Measurements from ENCODE around the gene CDK18.
A peak's percentile ranks its signal among the peaks of the same experiment; 100 is the strongest.

Gene CDK18

GRCh38 chr1:205567716-205568115, 63.2 kb downstream of the CDK18 start:
- ChIA-PET POLR2A (no interaction called here), CTCF (no interaction called here)
- TF ChIP-seq HDGF (IDR thresholded peaks at IDR 0.05; ENCODE audit: borderline replicate concordance) (no peak), NFRKB (IDR thresholded peaks at IDR 0.05) (no peak), FOXK2 (IDR thresholded peaks at IDR 0.05) (no peak), SUZ12 (IDR thresholded peaks at IDR 0.05) (no peak), L3MBTL2 (conservative IDR thresholded peaks at IDR 0.05) (no peak), TARDBP (IDR thresholded peaks at IDR 0.05) (no peak), CTBP1 (IDR thresholded peaks at IDR 0.05; ENCODE audit: borderline replicate concordance) (no peak), FOXM1 (IDR thresholded peaks at IDR 0.05; ENCODE audit: borderline replicate concordance) (no peak), BHLHE40 (IDR thresholded peaks at IDR 0.05; ENCODE audit: borderline replicate concordance) (no peak)
- no peak for DNase-seq (ENCODE audit: extremely low spot score)

- DNase-seq (ENCODE audit: extremely low spot score) = no peak
- ChIA-PET CTCF (no interaction called here), POLR2A (no interaction called here)
- TF ChIP-seq TARDBP (IDR thresholded peaks at IDR 0.05) (no peak), ARNT (IDR thresholded peaks at IDR 0.05) (no peak), FOXM1 (IDR thresholded peaks at IDR 0.05; ENCODE audit: borderline replicate concordance) (no peak), ZNF384 (IDR thresholded peaks at IDR 0.05) (no peak), LEF1 (IDR thresholded peaks at IDR 0.05; ENCODE audit: borderline replicate concordance) (no peak), FOXK2 (IDR thresholded peaks at IDR 0.05) (no peak), FOXA1 (IDR thresholded peaks at IDR 0.05) (no peak), HDGF (IDR thresholded peaks at IDR 0.05; ENCODE audit: borderline replicate concordance) (no peak), ELF4 (IDR thresholded peaks at IDR 0.05) (no peak), BHLHE40 (IDR thresholded peaks at IDR 0.05; ENCODE audit: borderline replicate concordance) (no peak), L3MBTL2 (conservative IDR thresholded peaks at IDR 0.05) (no peak), SUZ12 (IDR thresholded peaks at IDR 0.05) (no peak), SP1 (IDR thresholded peaks at IDR 0.05) (no peak), NFRKB (IDR thresholded peaks at IDR 0.05) (no peak), CTBP1 (IDR thresholded peaks at IDR 0.05; ENCODE audit: borderline replicate concordance) (no peak)
- TF ChIP-seq, protein P1, sequence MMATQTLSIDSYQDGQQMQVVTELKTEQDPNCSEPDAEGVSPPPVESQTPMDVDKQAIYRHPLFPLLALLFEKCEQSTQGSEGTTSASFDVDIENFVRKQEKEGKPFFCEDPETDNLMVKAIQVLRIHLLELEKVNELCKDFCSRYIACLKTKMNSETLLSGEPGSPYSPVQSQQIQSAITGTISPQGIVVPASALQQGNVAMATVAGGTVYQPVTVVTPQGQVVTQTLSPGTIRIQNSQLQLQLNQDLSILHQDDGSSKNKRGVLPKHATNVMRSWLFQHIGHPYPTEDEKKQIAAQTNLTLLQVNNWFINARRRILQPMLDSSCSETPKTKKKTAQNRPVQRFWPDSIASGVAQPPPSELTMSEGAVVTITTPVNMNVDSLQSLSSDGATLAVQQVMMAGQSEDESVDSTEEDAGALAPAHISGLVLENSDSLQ (IDR thresholded peaks at IDR 0.05) = no peak
Measured at GRCh38 chr1:205568135-205568468, 63.6 kb downstream of the CDK18 start.

- ChIA-PET CTCF (interaction anchor here (1.0 kb wide), 1 partner anchor 20 kb away, joined by 3 read pairs; no protein-coding TSS in a partner anchor), POLR2A (no interaction called here)
- TF ChIP-seq ELF4 (IDR thresholded peaks at IDR 0.05) (no peak), FOXA1 (IDR thresholded peaks at IDR 0.05) (no peak), NFRKB (IDR thresholded peaks at IDR 0.05) (no peak), ARNT (IDR thresholded peaks at IDR 0.05) (no peak), FOXM1 (IDR thresholded peaks at IDR 0.05; ENCODE audit: borderline replicate concordance) (no peak), BHLHE40 (IDR thresholded peaks at IDR 0.05; ENCODE audit: borderline replicate concordance) (no peak)
- TF ChIP-seq, protein P1 (IDR thresholded peaks at IDR 0.05) = no peak
- DNase-seq (ENCODE audit: extremely low spot score) = peak; percentile 51
Measured at GRCh38 chr1:205568469-205569361, 64.2 kb downstream of the CDK18 start.

- POLR2A ChIA-PET = no interaction called here
- CTCF ChIA-PET = interaction anchor here (0.5 to 1.0 kb wide), 2 partner anchors 19 to 21 kb away, joined by 3 read pairs; no protein-coding TSS in a partner anchor
Measured at GRCh38 chr1:205569411-205570172, 65.1 kb downstream of the CDK18 start.

GRCh38 chr1:205570173-205570501, 65.7 kb downstream of the CDK18 start:
- no peak for DNase-seq (ENCODE audit: extremely low spot score)
- ChIA-PET POLR2A (no interaction called here), CTCF (interaction anchor here (0.5 to 1.0 kb wide), 3 partner anchors 19 to 89 kb away, joined by 3 read pairs; no protein-coding TSS in a partner anchor)
- TF ChIP-seq NFRKB (IDR thresholded peaks at IDR 0.05) (no peak), LEF1 (IDR thresholded peaks at IDR 0.05; ENCODE audit: borderline replicate concordance) (no peak), ZNF384 (IDR thresholded peaks at IDR 0.05) (no peak), HDGF (IDR thresholded peaks at IDR 0.05; ENCODE audit: borderline replicate concordance) (no peak), SUZ12 (IDR thresholded peaks at IDR 0.05) (no peak), L3MBTL2 (conservative IDR thresholded peaks at IDR 0.05) (no peak), FOXA1 (IDR thresholded peaks at IDR 0.05) (no peak), TARDBP (IDR thresholded peaks at IDR 0.05) (no peak), FOXK2 (IDR thresholded peaks at IDR 0.05) (no peak)

More at GRCh38 chr1:205569411-205570172, 65.1 kb downstream of the CDK18 start:
- no peak for TF ChIP-seq SP1 (IDR thresholded peaks at IDR 0.05)
- no peak for TF ChIP-seq NFRKB (IDR thresholded peaks at IDR 0.05)
- TF ChIP-seq, protein P1 (IDR thresholded peaks at IDR 0.05) = no peak
- TF ChIP-seq ELF4 (IDR thresholded peaks at IDR 0.05) = no peak
- no peak for TF ChIP-seq L3MBTL2 (conservative IDR thresholded peaks at IDR 0.05)
- TF ChIP-seq ZNF384 (IDR thresholded peaks at IDR 0.05) = no peak
- TF ChIP-seq SUZ12 (IDR thresholded peaks at IDR 0.05) = no peak
- TF ChIP-seq BHLHE40 (IDR thresholded peaks at IDR 0.05; ENCODE audit: borderline replicate concordance) = no peak
- no peak for TF ChIP-seq HDGF (IDR thresholded peaks at IDR 0.05; ENCODE audit: borderline replicate concordance)
- no peak for TF ChIP-seq FOXA1 (IDR thresholded peaks at IDR 0.05)
- TF ChIP-seq FOXM1 (IDR thresholded peaks at IDR 0.05; ENCODE audit: borderline replicate concordance) = no peak
- TF ChIP-seq TARDBP (IDR thresholded peaks at IDR 0.05) = no peak
- no peak for TF ChIP-seq FOXK2 (IDR thresholded peaks at IDR 0.05)
- no peak for TF ChIP-seq ARNT (IDR thresholded peaks at IDR 0.05)
- no peak for TF ChIP-seq LEF1 (IDR thresholded peaks at IDR 0.05; ENCODE audit: borderline replicate concordance)
- no peak for TF ChIP-seq CTBP1 (IDR thresholded peaks at IDR 0.05; ENCODE audit: borderline replicate concordance)
- DNase-seq (ENCODE audit: extremely low spot score) = no peak
